ENCODE measurements around the gene MEN1. TPM values are rescaled to one million over a fixed set of nuclear protein-coding genes. Genes with fewer than 3 reads are reported as not detected.

The MEN1 gene
- total RNA-seq, 1 donor from 2014 or later: 26.4 TPM

- DNase-seq (ENCODE audit: extremely low read depth, low read depth, low spot score): no peak
These were observed 44.3 kb downstream of the MEN1 start for GRCh38 chr11:64765851-64766665.

GRCh38 chr11:64765291-64765850 is 45.0 kb downstream of the MEN1 start:
- DNase-seq (ENCODE audit: extremely low read depth, low read depth, low spot score): no peak

GRCh38 chr11:64764753-64765152 is 45.6 kb downstream of the MEN1 start:
- DNase-seq (ENCODE audit: extremely low read depth, low read depth, low spot score): no peak

- no peak for DNase-seq (ENCODE audit: extremely low read depth, low read depth, low spot score)
These were observed 46.2 kb downstream of the MEN1 start for GRCh38 chr11:64764040-64764611.

GRCh38 chr11:64763526-64764039 is 46.8 kb downstream of the MEN1 start:
- no peak for DNase-seq (ENCODE audit: extremely low read depth, low read depth, low spot score)

GRCh38 chr11:64762674-64763525 is 47.5 kb downstream of the MEN1 start:
- DNase-seq (ENCODE audit: extremely low read depth, low read depth, low spot score): no peak

GRCh38 chr11:64762277-64762673 is 48.1 kb downstream of the MEN1 start:
- DNase-seq (ENCODE audit: extremely low read depth, low read depth, low spot score): no peak

GRCh38 chr11:64760759-64761420 is 49.5 kb downstream of the MEN1 start:
- DNase-seq (ENCODE audit: extremely low read depth, low read depth, low spot score): no peak

- DNase-seq (ENCODE audit: extremely low read depth, low read depth, low spot score): no peak
These were observed 50.3 kb downstream of the MEN1 start, which contains the start of gene PYGM for GRCh38 chr11:64759722-64760719. TSS of gene PYGM (minus strand) at chr11:64759974. CDS start at chr11:64759898, 76 bp downstream.

- no peak for DNase-seq (ENCODE audit: extremely low read depth, low read depth, low spot score)
These were observed 51.1 kb downstream of the MEN1 start for GRCh38 chr11:64759131-64759721.

- DNase-seq (ENCODE audit: extremely low read depth, low read depth, low spot score): no peak
These were observed 51.8 kb downstream of the MEN1 start for GRCh38 chr11:64758330-64759079.

GRCh38 chr11:64757549-64758329 is 52.6 kb downstream of the MEN1 start:
- no peak for DNase-seq (ENCODE audit: extremely low read depth, low read depth, low spot score)

GRCh38 chr11:64755681-64756361 is 54.5 kb downstream of the MEN1 start:
- DNase-seq (ENCODE audit: extremely low read depth, low read depth, low spot score): no peak

- no peak for DNase-seq (ENCODE audit: extremely low read depth, low read depth, low spot score)
These were observed 55.3 kb downstream of the MEN1 start for GRCh38 chr11:64754919-64755662.

GRCh38 chr11:64754124-64754918 is 56.0 kb downstream of the MEN1 start:
- DNase-seq (ENCODE audit: extremely low read depth, low read depth, low spot score): no peak
